Psoas muscle (tissue), 8 donors: ENCODE data around the gene CA7. TPM values are rescaled to one million over a fixed set of nuclear protein-coding genes. Genes with fewer than 3 reads are reported as not detected.

Source experiments
- ATAC-seq, 4 donors: fragments of 200-7000 bp; cut with Tn5 transposase; one replicate each; pipeline ENCODE4 v1.9.1; 2020; ENCODE audit warnings: moderate library complexity in 3 of 4, mild to moderate bottlenecking in 2 of 4
- DNase-seq, 2 donors: peaks; one replicate each; pipeline ENCODE4 v3.0.0-alpha.2; 2020
- H3K27ac ChIP-seq: fragments of 200-600 bp; one replicate; pipeline ENCODE4 v1.8.0; 2022
- H3K27me3 ChIP-seq, 3 donors: fragments of 200-600 bp in 1 of 3; one replicate each; pipeline versions ENCODE4 v1.6.1 to v1.8.0; 2013 to 2022; ENCODE audit warnings: low read length in 2 of 3, mild to moderate bottlenecking in 2 of 3, moderate library complexity in 1 of 3; ENCODE audit not compliant: insufficient read depth in 3 of 3
- H3K36me3 ChIP-seq, 2 donors: fragments of 200-600 bp in 1 of 2; one replicate each; pipeline versions ENCODE4 v1.6.1 to v1.8.0; 2013 to 2022; ENCODE audit warnings: low read depth in 1 of 2, mild to moderate bottlenecking in 1 of 2, moderate library complexity in 1 of 2; ENCODE audit not compliant: insufficient read depth in 1 of 2
- H3K4me1 ChIP-seq: fragments of 200-600 bp; one replicate; pipeline ENCODE4 v1.8.0; 2022
- H3K4me3 ChIP-seq: fragments of 200-600 bp; one replicate; pipeline ENCODE4 v1.8.0; 2022; ENCODE audit warnings: mild to moderate bottlenecking
- H3K9me3 ChIP-seq: fragments of 200-600 bp; one replicate; pipeline ENCODE4 v1.8.0; 2022
- CTCF ChIP-seq: fragments of 200-600 bp; IDR thresholded peaks from one replicate; pipeline ENCODE4 v1.8.0; 2022; ENCODE audit warnings: antibody characterized with exemption
- WGBS, 3 donors: extraction: QIAGEN DNeasy Blood & Tissue Kit; methylation state at CpG; one replicate each; pipeline versions ENCODE4 v1.1.6 to v1.1.7; 2013; 5-methylcytosine and 5-hydroxymethylcytosine counted together
- intact Hi-C, 2 donors: fragments of 100-400 bp; cut with DNase I; formaldehyde crosslinking; loops; one replicate each; pipeline versions ENCODE4 v1.11.0 to v1.14.2; 2022
- polyA plus RNA-seq, 3 donors: library from polyadenylated mRNA; stranded (reverse); fragments of 200-250 nt; gene quantifications; one replicate each; pipeline ENCODE4 v1.2.3, GENCODE V29; 2013
- total RNA-seq, 4 donors: library from RNA; stranded (reverse); fragmentation: NEBNext Ultra II Directional in 2 of 4; extraction: Animal tissue kit (Norgen Biotek cat#: 25700) in 2 of 4; gene quantifications; one replicate each; pipeline versions ENCODE4 v1.2.1 to v1.2.4, GENCODE V29; 2021 to 2023
- donor health status: healthy with polysubstance abuse.
- donor health status: DM: no; HTN: no; CAD: no; lungs with moderate emphysema.
- donor health status: Bipolar disorder and iron deficiency.
- donor health status: healthy.
- donor health status: DM: yes; HTN: yes; CAD: no.
- donor health status: DM: no; HTN: no; CAD: no.
- donor health status: DM: no; HTN: no; CAD: no.
- donor health status: DM: yes; HTN: yes; CAD: no.

CA7 gene
- total and polyA plus RNA-seq, 7 donors: 0.05 TPM; not detected in 6

- Histone ChIP-seq H3K4me3 (no peak overlapping the region), H3K36me3 (no peaks in the 10 kb centered on the region), H3K4me1 (peaks cover 12% of the 10 kb centered on the region), H3K27me3 (peaks cover 0 to 24% (median 12%) of the 10 kb centered on the region in 3 donors), H3K9me3 (no peaks in the 10 kb centered on the region), H3K27ac (no peak overlapping the region)
- DNase-seq: no peak
- intact Hi-C loops: no loop called here
- no peak for ATAC-seq
- 77 to 82% (median 79%) methylated on average over 6 of the region's 6 CpGs for WGBS, 3 donors
- no peak for TF ChIP-seq CTCF
Measured at GRCh38 chr16:66847533-66848067, 3.4 kb downstream of the CA7 start.

GRCh38 chr16:66848172-66848571 lies 4.0 kb downstream of the CA7 start:
- Histone ChIP-seq H3K4me1 (peaks cover 12% of the 10 kb centered on the region), H3K4me3 (no peak overlapping the region), H3K9me3 (no peaks in the 10 kb centered on the region), H3K27me3 (peaks cover 0 to 22% (median 12%) of the 10 kb centered on the region in 3 donors), H3K36me3 (no peaks in the 10 kb centered on the region), H3K27ac (no peak overlapping the region)
- 85 to 91% (median 87%) methylated on average over 2 of the region's 2 CpGs for WGBS, 3 donors
- TF ChIP-seq CTCF: no peak
- intact Hi-C loops: no loop called here
- DNase-seq (no peak), ATAC-seq (no peak)

GRCh38 chr16:66849021-66849420 lies 4.8 kb downstream of the CA7 start:
- no peak overlapping the region for H3K4me3 ChIP-seq
- WGBS, 3 donors: 64 to 94% (median 65%) methylated on average over 2 of the region's 2 CpGs
- intact Hi-C loops: no loop called here
- DNase-seq (no peak), ATAC-seq (no peak)
- no peaks in the 10 kb centered on the region for H3K36me3 ChIP-seq
- no peak for TF ChIP-seq CTCF
- H3K27me3 ChIP-seq: peaks cover 0 to 13% (median 8%) of the 10 kb centered on the region in 3 donors
- no peaks in the 10 kb centered on the region for H3K9me3 ChIP-seq
- no peak overlapping the region for H3K27ac ChIP-seq
- H3K4me1 ChIP-seq: peaks cover 12% of the 10 kb centered on the region

- no peaks in the 10 kb centered on the region for H3K9me3 ChIP-seq
- intact Hi-C loops: no loop called here
- DNase-seq (no peak), ATAC-seq (no peak)
- H3K27ac ChIP-seq: no peak overlapping the region
- peaks cover 0 to 8% (median 6%) of the 10 kb centered on the region in 3 donors for H3K27me3 ChIP-seq
- H3K4me3 ChIP-seq: no peak overlapping the region
- peaks cover 12% of the 10 kb centered on the region for H3K4me1 ChIP-seq
- TF ChIP-seq CTCF: no peak
- H3K36me3 ChIP-seq: no peaks in the 10 kb centered on the region
- 85 to 91% (median 86%) methylated on average over 4 of the region's 4 CpGs for WGBS, 3 donors
Measured at GRCh38 chr16:66849549-66849948, 5.3 kb downstream of the CA7 start.
